ENCODE results near the gene CNDP2.

- TF ChIP-seq, protein P1, sequence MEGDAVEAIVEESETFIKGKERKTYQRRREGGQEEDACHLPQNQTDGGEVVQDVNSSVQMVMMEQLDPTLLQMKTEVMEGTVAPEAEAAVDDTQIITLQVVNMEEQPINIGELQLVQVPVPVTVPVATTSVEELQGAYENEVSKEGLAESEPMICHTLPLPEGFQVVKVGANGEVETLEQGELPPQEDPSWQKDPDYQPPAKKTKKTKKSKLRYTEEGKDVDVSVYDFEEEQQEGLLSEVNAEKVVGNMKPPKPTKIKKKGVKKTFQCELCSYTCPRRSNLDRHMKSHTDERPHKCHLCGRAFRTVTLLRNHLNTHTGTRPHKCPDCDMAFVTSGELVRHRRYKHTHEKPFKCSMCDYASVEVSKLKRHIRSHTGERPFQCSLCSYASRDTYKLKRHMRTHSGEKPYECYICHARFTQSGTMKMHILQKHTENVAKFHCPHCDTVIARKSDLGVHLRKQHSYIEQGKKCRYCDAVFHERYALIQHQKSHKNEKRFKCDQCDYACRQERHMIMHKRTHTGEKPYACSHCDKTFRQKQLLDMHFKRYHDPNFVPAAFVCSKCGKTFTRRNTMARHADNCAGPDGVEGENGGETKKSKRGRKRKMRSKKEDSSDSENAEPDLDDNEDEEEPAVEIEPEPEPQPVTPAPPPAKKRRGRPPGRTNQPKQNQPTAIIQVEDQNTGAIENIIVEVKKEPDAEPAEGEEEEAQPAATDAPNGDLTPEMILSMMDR (IDR thresholded peaks at IDR 0.05; ENCODE audit: insufficient read depth, low read length, poor library complexity, severe bottlenecking): no peak
- TF ChIP-seq EZH2phosphoT487 (conservative IDR thresholded peaks at IDR 0.05; ENCODE audit: low read length): no peak
Measured at GRCh38 chr18:74476140-74476539, 20.0 kb upstream of the CNDP2 start.

Data from SU-DHL-6 (cell line).